GM19238 (cell line): ENCODE measurements around the gene MAL.

Experiments used
- DNase-seq: peaks from one replicate; pipeline ENCODE4 v3.0.0; 2011; ENCODE audit warnings: low spot score; ENCODE audit not compliant: insufficient read length

Gene MAL

DNA sequence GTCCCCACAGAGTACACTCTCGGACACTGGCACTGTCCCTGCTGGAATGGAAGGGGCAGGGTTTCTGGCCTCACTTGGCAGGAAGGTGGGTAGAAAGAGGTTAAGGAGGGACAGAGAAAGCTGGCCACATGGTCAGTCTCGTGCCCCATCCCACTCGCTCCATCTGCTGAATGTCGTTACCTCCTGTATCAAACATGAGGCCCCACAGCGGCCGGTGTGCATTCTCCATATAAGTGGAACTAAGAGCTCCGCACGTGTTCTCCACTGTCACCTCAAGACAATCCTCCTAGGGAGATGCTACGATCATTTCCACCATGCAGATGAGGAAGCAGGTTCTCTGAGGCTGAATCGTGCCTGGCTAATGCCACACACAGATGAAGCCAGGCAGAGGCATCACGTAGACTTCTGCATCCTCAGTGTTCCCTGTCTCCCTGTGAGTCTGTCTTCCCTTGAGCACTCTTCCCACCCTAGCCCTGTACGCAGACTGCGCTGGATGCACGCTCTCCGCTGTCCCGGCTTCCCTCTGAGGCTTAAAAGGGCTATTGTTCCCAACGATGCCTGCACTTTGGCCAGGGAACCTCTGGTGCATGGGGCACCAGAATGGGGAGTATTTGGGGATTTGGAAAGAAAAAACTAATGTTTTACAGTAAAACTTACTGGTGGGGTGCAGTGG lies 35.1 kb downstream of the MAL start:
- DNase-seq: no peak

DNA sequence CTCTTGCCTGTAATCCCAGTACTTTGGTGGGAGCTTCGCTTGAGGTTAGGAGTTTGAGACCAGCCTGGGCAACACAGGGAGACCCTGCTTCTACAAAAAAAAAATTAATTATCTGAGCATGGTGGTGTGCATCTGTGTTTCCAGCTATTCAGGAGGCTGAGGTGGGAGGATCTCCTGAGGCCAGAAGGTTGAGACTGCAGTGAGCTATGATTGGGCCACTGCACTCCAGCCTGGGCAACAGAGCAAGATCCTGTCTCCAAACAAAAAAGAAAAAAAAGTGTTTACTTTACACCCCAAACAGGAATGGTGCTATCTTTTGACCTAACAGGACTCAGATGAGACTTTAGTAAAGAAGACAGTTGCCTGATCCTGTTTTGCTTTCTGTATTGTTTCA lies 35.6 kb downstream of the MAL start:
- no peak for DNase-seq

DNA sequence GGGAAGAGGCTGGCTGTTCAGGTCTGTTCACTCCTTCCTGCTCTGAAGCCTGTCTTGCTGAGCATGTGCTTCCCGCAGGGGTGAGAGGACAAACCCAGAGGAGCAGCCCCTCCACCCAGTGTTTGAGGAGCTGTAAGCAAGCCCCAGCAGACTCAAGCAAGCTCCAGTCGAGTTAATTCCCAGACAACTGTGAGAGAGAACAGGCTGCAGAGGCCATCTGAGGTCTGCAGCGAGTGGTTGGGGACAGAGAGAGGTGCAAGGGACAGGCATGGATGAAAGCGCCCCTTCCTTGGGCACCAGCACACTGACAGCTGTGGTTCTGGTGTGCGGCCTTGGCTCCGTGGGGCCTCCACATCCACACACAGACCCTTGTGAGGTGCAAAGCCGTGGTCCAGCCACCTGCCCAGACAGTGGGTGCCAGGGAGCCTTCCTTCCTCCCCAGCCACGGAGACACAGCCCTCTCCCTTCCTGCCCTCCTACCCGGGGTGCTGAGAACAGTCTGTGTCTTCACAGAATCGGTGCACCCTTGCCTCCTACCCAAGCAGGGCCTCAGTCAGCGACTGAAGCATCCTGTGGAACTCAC lies 36.2 kb downstream of the MAL start:
- no peak for DNase-seq

DNA sequence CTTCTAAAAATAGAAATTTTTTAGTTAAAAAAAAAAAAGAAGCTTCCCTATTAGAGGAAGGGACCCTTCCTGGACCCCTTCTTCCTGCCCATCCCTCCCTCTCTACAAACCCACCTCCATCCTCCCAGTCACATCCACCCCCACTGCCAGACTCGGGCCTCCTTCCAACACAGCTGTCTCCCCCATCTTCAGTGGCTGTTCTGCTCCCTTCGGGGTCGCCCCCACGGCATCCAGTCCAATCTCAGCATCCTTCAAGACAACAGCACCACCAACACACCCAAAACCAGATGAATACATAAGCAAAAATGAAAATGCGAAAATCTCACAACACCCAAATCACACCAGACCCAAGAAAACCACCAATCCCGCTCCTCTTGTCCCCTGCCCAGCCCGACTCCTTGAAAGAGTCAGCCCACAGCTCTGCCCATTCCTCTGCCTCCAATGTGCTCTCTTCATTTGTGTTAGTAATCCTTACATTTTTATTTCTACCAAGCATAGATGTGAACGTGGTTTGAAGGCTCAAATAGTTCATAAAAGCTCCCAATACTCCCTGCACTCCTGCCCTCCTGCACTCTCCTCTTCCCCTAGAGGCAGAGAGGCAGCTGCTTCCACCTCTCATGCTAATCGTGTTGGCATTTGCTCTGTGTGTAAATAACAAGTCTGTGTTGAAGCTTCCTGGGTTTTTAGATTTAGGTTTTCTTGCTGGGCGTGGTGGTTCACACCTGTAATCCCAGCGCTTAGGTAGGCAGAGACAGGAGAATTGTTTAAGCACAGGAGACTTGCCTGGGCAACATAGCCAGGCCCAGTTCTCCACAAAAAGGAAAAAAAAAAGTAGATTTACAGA lies 37.0 kb downstream of the MAL start:
- no peak for DNase-seq

DNA sequence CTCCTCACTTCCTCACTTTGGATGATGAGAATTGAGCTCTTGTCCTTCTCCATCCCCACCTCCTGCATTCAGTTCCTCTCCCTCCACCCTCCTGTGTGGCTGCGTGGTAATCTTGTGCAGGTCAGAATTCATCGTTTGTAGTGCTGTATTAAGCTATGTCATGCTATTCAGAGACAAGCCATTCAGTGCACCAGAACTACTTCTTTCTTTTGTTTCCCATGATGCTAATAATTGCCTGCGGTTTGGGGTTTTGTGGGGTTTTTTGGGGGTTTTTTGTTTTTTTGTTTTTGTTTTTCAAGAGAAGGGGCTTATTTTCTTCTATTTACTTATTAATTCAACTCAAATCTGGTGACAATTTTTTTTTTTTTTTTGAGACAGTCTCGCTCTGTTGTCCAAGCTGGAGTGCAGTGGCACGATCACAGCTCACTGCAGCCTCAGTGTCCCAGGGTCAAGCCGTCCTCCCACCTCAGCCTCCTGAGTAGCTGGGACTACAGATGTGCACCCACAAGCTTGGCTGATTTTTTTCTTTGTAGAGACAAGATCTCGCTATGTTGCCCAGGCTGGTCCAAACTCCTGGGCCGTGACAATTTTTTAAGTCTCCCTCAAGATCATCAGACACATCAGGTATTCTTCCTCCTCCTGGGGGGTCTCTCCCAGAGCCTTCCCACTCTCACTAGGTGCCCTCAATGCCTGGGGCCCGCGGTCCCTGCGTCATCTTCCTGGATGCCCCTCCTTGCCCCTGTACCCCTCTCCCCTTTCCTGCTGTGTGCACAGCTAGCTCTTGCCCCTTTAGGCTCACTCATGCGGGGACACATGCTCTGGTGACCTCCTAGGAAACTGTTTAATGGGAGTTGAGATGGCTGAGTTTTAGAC lies 37.8 kb downstream of the MAL start:
- DNase-seq: no peak

DNA sequence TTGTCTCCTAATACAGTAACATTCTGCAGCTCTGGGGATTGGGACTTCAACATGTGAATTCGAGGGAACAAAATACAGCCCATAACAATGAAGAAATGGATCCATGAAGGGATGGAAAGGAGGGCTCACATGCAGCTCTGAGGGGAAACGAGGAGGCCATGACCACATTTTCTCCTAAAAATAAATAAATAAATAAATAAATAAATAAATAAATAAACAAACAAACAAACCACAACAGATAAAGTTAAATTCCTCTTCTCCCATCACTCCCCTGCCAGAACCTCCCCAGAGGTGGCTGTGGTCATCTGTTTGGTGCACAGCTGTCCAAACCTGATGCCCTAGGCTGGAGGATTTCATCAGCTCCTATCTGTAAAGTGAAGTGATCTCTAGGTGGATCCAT lies 42.7 kb downstream of the MAL start:
- no peak for DNase-seq

DNA sequence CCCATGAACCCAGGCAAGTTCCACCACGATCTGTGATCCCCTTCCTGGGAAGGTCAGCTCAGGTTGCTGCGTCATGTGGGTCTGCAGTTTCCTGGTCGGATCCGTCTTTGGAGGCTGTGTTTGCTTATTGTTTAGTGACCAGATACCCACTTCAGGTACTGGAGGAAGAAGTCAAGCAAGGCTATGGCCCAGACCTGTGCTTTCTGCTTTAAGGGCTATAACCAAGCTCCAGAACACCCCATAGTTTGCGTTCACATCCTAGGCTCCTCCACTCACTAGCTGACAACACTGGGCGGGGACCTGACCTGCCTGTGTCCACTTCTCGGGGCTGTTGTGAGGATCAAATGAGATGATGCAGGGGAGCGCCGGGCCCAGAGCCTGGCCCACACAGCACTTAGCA lies 44.0 kb downstream of the MAL start:
- no peak for DNase-seq

DNA sequence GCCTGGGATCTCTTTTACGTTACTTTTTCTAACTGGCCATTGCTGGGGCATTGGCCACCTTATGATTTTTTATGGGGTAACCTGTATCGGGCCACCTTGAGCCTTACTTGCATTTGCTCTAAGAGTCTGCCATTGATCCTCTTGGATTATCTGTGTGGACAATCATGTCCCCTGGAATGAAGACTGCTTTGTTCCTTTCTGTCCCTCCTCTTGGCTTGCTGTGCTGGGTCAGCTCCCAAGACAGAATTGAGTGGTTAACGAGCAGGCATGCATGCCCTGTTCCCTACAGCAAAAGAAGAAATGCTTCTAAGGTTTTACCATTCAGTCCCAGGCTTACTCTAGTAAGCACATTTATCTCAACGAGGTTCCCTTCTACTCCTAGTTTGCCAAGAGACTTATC lies 46.3 kb downstream of the MAL start:
- no peak for DNase-seq

DNA sequence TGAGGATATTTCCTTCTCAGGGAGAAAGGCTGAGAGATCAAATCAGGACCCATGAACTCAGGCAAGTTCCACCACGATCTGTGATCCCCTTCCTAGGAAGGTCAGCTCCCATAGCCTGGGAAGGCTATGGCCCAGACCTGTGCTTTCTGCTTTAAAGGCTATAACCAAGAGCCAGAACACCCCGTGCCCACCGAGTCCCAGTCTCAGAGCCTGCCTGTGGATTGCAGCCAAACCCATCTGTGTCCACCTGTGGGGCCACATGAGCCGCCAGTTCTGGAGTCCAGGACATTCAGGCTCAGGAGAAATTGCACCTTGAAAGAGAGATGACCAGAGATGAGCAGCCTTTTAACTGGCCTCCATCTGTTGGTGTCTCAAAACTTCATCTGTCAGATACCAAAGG lies 46.9 kb downstream of the MAL start:
- DNase-seq: no peak

DNA sequence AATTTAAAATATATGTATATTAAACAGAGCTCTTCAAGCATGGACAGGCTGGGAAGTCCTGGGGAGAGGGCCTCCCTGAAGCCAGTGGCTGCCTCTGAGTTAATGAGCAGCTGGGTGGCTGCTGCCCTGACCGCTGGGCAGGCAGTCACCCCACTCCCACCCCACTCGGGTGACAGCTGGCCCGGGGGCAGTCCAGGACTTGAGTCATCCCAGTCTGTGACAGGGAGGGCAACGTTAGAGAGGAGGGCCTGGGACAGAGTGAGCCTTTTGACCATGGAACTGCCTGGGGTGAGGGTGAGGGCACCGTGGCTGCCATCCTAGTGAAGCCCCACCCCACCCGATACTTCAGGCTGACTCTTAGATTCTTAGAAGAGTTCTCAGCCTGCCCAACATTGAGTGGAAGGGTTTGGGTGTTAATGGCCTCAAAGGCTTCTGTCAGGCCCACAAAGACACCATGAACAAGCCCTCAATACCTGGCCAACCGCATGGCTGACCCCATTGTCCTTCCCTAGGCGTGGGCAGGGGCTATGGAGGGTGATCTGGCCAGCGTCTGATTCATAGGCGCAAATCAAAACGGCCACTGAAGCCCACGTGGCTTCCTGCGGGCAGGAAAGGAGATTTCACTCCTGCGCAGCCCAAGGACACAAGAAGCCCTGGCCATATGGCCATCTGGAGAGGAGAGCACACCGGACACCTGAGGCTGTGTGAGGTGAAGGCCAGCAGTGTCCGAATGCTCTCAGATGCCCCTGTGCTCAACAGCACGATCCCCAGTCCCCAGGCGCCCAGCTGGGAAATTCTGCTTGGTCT lies 48.6 kb downstream of the MAL start:
- DNase-seq: no peak

DNA sequence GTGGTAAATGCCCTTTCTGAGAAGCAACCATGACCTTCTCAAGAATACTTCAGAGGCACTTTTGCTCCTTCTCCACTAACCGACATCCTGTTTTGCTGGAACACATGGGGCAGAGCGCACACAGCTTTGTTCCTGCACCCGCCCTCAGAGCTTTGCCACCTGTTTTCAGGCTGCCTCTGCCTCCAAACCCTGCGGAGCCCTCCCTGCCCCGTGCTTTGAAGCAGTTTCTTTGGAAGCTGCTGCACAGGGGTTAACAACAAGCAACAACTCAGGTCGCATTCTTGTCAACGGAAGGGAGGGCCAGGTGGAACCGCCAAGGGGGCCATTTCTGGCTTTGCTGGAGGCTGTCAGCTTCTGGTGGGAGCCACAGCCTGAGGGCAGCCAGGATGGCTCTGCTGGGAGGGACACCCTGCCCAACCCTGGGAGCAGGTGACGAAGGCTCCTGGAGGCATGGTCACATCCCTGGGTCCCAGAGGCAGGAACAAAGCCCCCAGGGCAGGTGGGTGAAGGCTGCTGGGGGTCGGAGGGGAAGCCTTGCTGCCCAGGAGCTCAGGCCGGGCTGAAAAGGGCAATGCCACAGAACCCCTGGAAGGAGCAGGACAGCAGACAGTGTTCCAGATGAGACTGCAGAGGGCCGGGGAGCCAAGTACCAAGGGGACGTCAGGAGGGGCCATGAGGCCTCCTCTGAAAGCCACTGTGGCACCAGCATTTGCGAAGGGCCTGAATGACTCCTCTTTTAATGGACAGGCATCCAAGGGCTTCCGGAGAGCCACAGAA lies 49.3 kb downstream of the MAL start:
- no peak for DNase-seq

DNA sequence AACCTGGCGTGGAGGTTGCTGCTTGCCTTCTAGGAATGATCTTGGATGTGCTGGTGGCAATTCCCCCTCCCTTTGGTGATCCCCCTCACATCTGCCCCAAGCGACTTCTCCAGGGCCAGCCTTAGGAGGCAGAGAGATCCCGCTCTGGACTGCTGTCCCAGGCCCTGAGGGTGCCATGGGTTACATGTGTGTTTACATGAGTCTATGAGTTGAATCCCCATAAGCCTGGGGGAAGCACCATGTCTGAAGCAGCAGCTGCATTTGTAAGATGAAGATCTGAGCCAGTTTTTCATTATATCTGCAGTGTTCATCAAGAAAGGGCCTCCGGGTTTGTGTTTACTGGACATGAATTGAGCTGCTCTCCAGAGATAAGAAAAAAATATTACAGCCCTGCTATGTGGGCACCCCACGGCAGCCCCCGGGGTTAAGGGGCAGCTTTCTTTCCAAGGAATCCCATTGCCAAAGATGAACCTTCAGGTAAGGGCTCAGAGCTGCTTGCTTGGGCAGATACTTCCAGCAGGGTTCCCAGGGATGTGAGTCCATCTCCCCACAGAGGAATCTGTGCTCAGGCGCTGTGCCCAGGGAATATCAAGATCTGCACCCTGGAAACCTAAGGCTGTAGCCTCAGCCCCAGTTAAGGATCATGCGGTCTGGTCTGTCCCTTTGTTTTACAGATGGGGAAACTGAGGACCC lies 50.1 kb downstream of the MAL start:
- no peak for DNase-seq

DNA sequence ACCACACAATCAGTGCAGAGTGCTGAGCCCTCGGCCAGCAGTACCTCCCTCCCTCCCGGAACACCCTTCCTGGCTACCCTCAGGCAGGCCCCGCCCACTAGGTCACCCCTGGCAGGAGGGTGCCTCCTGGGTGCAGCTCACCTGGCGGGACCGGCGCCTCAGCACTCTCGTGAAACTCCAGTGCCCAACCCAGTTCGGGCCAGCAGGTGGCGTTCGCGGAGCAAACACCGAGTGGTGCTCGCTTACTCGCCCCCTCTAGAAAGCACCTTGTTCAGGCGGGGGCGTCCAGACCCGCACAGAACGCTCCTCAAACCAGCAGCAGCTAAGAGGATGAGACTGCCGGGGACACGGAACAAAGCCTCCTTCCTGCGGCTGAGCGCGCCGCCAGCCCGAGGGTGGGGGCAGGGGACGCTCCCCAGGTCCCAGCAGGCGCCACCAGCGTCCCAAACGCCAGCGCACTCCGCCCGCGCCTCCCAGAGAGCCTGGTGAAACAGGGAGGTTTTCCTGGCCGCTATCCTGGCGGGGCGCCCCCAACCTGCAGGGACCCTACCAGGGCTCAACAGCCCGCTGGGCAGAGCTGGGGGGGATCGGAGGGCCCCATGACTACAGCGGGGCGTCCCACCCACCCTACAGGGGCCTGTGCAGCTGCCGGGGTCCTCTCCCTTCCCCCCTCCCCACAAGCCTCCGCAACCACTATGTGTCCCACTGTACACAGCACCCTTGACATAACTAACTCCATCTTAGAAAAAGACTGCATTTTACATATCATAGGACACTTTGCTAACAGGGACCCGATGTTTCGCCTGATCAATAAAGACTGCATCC lies 51.4 kb downstream of the MAL start:
- DNase-seq: peak; percentile 59

DNA sequence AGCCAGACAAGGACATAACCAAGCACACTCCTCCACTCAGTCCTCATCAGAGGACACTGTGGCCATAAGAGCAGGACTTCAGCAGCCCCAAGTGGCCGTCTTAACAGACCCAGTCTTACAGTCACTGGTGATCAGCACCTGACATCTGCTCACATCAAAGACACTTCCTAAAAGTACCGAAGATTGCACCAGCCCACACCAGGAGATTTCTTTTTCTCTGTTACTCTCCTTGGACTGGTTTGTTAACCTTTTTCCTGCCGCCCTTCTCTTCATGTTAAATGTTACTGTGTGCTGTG lies 52.0 kb downstream of the MAL start:
- DNase-seq: no peak

DNA sequence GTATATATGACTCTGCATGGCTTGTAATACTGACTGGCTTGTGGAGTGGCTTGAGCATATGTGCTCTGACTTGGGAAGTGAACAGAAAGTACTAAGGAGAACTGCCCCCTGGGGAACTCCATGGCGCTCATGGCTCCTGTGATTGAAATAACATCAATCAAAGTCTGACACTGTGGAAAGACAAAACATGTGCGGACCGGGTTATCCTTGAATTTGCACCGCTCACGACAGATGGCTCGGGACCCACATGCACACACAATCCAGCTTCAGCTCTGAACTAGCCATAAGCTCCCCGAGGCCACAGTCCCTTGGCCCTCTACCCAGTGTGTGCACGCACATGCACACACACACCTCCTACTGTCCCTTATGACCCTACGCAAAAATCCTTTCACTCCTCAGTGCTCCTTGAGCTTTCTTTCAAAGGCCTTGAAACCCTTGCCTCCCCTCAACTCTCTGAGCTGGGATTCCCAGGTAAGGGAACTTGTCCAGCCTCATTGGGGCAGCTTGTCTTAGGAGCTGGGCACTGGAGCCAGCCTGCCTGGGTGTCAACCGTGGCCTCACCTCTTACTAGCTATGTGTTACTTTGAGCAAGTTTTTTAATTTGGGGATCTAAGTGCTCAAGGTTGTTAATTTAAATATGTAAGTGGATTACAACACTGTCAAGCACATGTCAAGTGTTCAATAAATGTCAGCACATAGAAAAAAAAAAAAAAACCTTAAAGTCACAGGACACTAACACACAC lies 52.5 kb downstream of the MAL start:
- no peak for DNase-seq

DNA sequence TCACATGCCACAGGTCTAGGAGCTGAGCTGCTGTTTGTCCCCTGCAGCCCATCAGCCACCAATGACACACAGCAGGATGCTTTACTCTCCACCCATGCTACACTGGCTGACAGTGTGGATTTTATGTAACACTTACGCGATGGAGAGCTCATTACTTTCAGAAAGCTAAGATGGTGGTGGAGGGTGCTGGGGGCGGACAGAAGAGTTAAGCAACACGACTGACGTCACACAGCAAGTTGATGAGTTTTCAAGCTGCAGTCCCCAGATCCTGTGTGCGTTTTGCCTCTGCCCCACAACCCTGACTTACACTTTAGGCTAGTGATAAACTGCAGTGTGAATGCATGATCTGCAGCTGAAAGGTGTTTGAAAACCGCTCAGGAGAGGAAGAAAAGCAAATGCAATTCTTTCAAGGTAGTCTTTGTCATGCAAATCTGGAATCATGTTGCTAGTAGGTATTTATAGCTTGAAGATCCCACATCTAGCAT lies 53.7 kb downstream of the MAL start:
- DNase-seq: no peak

DNA sequence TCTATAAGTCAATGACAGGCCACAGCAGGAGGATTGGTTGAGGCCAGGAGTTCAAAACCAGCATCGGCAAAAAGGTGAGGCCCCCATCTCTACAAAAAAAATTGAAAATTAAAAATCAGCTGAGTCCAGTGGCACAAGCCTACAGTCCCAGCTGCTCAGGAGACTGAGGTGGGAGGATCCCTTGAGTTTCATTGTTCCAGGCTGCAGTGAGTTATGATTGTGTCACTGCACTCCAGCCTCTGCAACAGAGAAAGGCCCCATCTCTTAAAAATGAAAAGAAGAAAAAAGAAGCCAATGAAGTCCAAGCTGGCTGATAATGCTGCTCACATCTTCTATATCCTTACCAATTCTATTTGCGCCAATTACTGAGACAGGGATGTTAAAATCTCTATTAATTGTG lies 57.0 kb downstream of the MAL start:
- no peak for DNase-seq

DNA sequence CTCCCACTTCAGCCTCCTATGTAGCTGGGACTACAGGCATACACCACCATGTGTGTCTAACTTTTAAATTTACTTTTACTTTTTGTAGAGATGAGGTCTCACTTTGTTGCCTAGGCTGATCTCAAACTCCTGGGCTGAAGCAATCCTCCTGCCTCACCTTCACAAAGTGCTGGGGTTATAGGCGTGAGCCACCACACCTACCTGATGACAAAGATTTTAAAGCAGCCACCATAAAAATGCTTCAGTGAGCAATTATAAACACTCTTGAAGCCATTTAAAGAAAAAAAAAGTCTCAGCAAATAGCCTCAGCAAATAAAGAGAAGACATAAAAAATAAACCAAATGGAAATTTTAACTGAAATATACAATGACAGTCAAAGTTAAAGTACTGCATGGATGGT lies 60.5 kb downstream of the MAL start:
- DNase-seq: no peak
